Mesenchymal stem cell (in vitro differentiated cells and primary cell): Measurements from ENCODE around the gene TBCD.
"Not testable (repeated sequence)": the region's sequence is repeated elsewhere in the genome, so short reads cannot be mapped to it uniquely, and the experiment has no call there.

Experiments
- DNase-seq: peaks from one replicate; pipeline ENCODE4 v3.0.0-alpha.2; 2013
- H2AFZ ChIP-seq: one replicate; pipeline ENCODE4 v1.6.1; 2013; ENCODE audit warnings: low read depth, mild to moderate bottlenecking, control low read depth, inconsistent platforms, low read length, moderate library complexity
- H2AK5ac ChIP-seq: 2 replicates; pipeline ENCODE4 v1.6.1; 2013; ENCODE audit warnings: low read length, moderate library complexity, mild to moderate bottlenecking, inconsistent platforms; ENCODE audit not compliant: severe bottlenecking
- H2BK120ac ChIP-seq: one replicate; pipeline ENCODE4 v1.6.1; 2013; ENCODE audit warnings: low read depth, mild to moderate bottlenecking, inconsistent platforms, low read length, moderate library complexity
- H2BK12ac ChIP-seq, 2 experiments: one replicate each; pipeline ENCODE4 v1.6.1; 2013; ENCODE audit warnings: inconsistent platforms in 2 of 2, low read length in 2 of 2, mild to moderate bottlenecking in 2 of 2, moderate library complexity in 2 of 2, control low read depth in 1 of 2
- H2BK15ac ChIP-seq: one replicate; pipeline ENCODE4 v1.6.1; 2013; ENCODE audit warnings: mild to moderate bottlenecking, low read depth, inconsistent platforms; ENCODE audit not compliant: poor library complexity, severe bottlenecking
- H2BK5ac ChIP-seq: 2 replicates; pipeline ENCODE4 v1.6.1; 2013; ENCODE audit warnings: low read depth, mild to moderate bottlenecking, low read length, control low read depth, inconsistent platforms; ENCODE audit not compliant: poor library complexity, severe bottlenecking
- H3K14ac ChIP-seq, 2 experiments: one replicate each; pipeline ENCODE4 v1.6.1; 2013; ENCODE audit warnings: inconsistent platforms in 2 of 2, low read length in 2 of 2, control low read depth in 1 of 2, mild to moderate bottlenecking in 1 of 2, moderate library complexity in 1 of 2
- H3K18ac ChIP-seq, 2 experiments: one replicate each; pipeline ENCODE4 v1.6.1; 2013; ENCODE audit warnings: inconsistent platforms in 2 of 2, low read length in 2 of 2, control low read depth in 1 of 2, low read depth in 1 of 2, mild to moderate bottlenecking in 1 of 2
- H3K23ac ChIP-seq, 2 experiments: one replicate each; pipeline ENCODE4 v1.6.1; 2013; ENCODE audit warnings: inconsistent platforms in 2 of 2, low read length in 2 of 2, mild to moderate bottlenecking in 2 of 2, moderate library complexity in 2 of 2, control low read depth in 1 of 2
- H3K27ac ChIP-seq: 2 replicates; pipeline ENCODE4 v1.5.1; 2013; ENCODE audit warnings: mild to moderate bottlenecking, moderate library complexity, low read length, control low read depth, inconsistent platforms; ENCODE audit not compliant: poor library complexity, severe bottlenecking
- H3K27me3 ChIP-seq, 2 experiments: 2 replicates each; pipeline versions ENCODE4 v1.6.1 to v1.7.0; 2013; ENCODE audit warnings: low read length in 2 of 2, mild to moderate bottlenecking in 2 of 2, moderate library complexity in 2 of 2, control low read depth in 1 of 2, inconsistent platforms in 1 of 2; ENCODE audit not compliant: control insufficient read depth in 1 of 2, insufficient read depth in 1 of 2
- H3K36me3 ChIP-seq, 2 experiments: 2 replicates each; pipeline versions ENCODE4 v1.6.1 to v1.7.0; 2013; ENCODE audit warnings: low read length in 2 of 2, control low read depth in 1 of 2, inconsistent platforms in 1 of 2, low read depth in 1 of 2, mild to moderate bottlenecking in 1 of 2; ENCODE audit not compliant: insufficient read depth in 2 of 2, control insufficient read depth in 1 of 2
- H3K4ac ChIP-seq, 2 experiments: one replicate each; pipeline ENCODE4 v1.6.1; 2013; ENCODE audit warnings: inconsistent platforms in 2 of 2, low read length in 2 of 2, mild to moderate bottlenecking in 2 of 2, moderate library complexity in 2 of 2, control low read depth in 1 of 2, low read depth in 1 of 2
- H3K4me1 ChIP-seq: 2 replicates; pipeline ENCODE4 v1.6.1; 2013; ENCODE audit warnings: low read depth, low read length, control low read depth; ENCODE audit not compliant: control insufficient read depth, insufficient read depth
- H3K4me2 ChIP-seq: 2 replicates; pipeline ENCODE4 v1.6.1; 2013; ENCODE audit warnings: low read length, mild to moderate bottlenecking, inconsistent platforms; ENCODE audit not compliant: poor library complexity, severe bottlenecking
- H3K4me3 ChIP-seq, 2 experiments: 2 replicates each; pipeline versions ENCODE4 v1.5.1 to v1.7.0; 2013; ENCODE audit warnings: low read length in 2 of 2, mild to moderate bottlenecking in 2 of 2, control low read depth in 1 of 2, low read depth in 1 of 2; ENCODE audit not compliant: insufficient read depth in 1 of 2
- H3K79me1 ChIP-seq: replicated peaks from 2 replicates; pipeline ENCODE4 v1.6.1; 2013; ENCODE audit warnings: mild to moderate bottlenecking, control low read depth, low read length, inconsistent platforms; ENCODE audit not compliant: poor library complexity, severe bottlenecking
- H3K9ac ChIP-seq: 2 replicates; pipeline ENCODE4 v1.7.0; 2013; ENCODE audit warnings: mild to moderate bottlenecking, low read length, moderate library complexity
- H3K9me3 ChIP-seq: 2 replicates; pipeline ENCODE4 v1.7.0; 2013; ENCODE audit warnings: mild to moderate bottlenecking, low read length; ENCODE audit not compliant: control insufficient read depth
- H4K8ac ChIP-seq: one replicate; pipeline ENCODE4 v1.6.1; 2013; ENCODE audit warnings: inconsistent platforms, mild to moderate bottlenecking, low read length, moderate library complexity
- H4K91ac ChIP-seq: one replicate; pipeline ENCODE4 v1.6.1; 2013; ENCODE audit warnings: mild to moderate bottlenecking, low read length, inconsistent platforms
- WGBS: methylation state at CpG from one replicate; pipeline ENCODE4 v1.1.7; 2013; ENCODE audit warnings: mixed read lengths; 5-methylcytosine and 5-hydroxymethylcytosine counted together

TBCD gene

DNA sequence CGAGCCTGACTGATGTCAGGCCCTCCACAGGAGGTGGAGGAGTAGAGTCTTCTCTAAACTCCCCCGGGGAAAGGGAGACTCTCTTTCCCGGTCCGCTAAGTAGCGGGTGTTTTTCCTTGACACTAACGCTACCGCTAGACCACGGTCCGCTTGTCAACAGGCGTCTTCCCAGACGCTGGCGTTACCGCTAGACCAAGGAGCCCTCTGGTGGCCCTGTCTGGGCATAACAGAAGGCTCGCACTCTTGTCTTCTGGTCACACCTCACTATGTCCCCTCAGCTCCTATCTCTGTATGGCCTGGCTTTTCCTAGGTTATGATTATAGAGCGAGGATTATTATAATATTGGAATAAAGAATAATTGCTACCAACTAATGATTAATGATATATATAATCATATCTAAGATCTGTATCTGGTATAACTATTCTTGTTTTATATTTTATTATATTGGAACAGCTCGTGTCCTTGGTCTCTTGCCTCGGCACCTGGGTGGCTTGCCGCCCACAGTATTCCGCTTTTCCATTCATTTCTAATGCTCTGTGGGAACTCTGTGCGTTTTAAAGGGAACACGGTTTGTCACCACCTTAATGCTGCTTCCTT lies 26.0 kb downstream of the TBCD start:
- not testable (repeated sequence) for H3K27me3 ChIP-seq, H2BK5ac ChIP-seq, H3K4ac ChIP-seq, H3K9ac ChIP-seq, H3K23ac ChIP-seq, H2AK5ac ChIP-seq, H4K8ac ChIP-seq, H2BK12ac ChIP-seq, DNase-seq, H3K4me3 ChIP-seq, H2BK120ac ChIP-seq, H3K18ac ChIP-seq, H4K91ac ChIP-seq, H2AFZ ChIP-seq, H3K9me3 ChIP-seq, H3K4me2 ChIP-seq, H2BK15ac ChIP-seq, H3K14ac ChIP-seq, H3K27ac ChIP-seq
- Histone ChIP-seq H3K4me1 (peaks cover 22% of the 10 kb centered on the region), H3K79me1 (peaks cover 25% of the 10 kb centered on the region), H3K36me3 (peaks cover 20 to 21% of the 10 kb centered on the region in 2 experiments)
- WGBS, result 67% methylated on average over 9 of the region's 21 CpGs

DNA sequence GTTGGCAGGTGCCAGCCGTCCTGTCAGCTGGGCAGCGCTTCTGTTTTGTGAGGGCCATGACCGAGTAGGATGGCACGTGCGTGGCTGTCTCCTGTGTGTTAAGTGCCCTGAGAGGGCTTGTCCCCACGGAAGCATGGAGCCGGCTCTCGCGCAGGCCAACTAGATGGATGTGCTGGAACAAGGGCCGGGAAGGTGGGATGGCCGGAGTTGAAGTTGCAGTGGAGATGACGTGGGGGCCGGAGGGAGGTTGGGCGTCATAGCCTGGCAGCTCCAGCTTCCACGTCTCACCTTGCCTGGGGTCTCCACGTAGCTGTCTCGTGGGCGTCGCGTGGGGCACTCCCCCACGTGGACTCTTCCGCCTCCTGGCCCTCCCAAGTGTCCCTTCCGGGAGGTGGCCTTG lies 27.7 kb downstream of the TBCD start:
- no peak overlapping the region for H3K4me3 ChIP-seq
- peaks cover 17% of the 10 kb centered on the region for H3K4me1 ChIP-seq
- no peak overlapping the region for H2AK5ac ChIP-seq
- H3K23ac ChIP-seq, result peak overlapping the region in 1 of 2 experiments; percentile 15
- no peaks in the 10 kb centered on the region for H3K27me3 ChIP-seq
- H2BK5ac ChIP-seq, result no peak overlapping the region
- WGBS, result 99% methylated on average over 23 of the region's 23 CpGs
- no peak overlapping the region for H3K4ac ChIP-seq
- no peak overlapping the region for H3K18ac ChIP-seq
- peaks cover 30 to 31% of the 10 kb centered on the region in 2 experiments for H3K36me3 ChIP-seq
- no peak overlapping the region for H2BK120ac ChIP-seq
- no peak overlapping the region for H3K27ac ChIP-seq
- H3K4me2 ChIP-seq, result no peak overlapping the region
- no peak overlapping the region for H4K8ac ChIP-seq
- peak overlapping the region; percentile 31 for H4K91ac ChIP-seq
- no peak overlapping the region for H3K9ac ChIP-seq
- no peak for DNase-seq
- H2AFZ ChIP-seq, result no peak overlapping the region
- no peak overlapping the region for H2BK12ac ChIP-seq
- H3K79me1 ChIP-seq, result peaks cover 23% of the 10 kb centered on the region
- no peak overlapping the region for H2BK15ac ChIP-seq
- no peaks in the 10 kb centered on the region for H3K9me3 ChIP-seq
- H3K14ac ChIP-seq, result no peak overlapping the region

DNA sequence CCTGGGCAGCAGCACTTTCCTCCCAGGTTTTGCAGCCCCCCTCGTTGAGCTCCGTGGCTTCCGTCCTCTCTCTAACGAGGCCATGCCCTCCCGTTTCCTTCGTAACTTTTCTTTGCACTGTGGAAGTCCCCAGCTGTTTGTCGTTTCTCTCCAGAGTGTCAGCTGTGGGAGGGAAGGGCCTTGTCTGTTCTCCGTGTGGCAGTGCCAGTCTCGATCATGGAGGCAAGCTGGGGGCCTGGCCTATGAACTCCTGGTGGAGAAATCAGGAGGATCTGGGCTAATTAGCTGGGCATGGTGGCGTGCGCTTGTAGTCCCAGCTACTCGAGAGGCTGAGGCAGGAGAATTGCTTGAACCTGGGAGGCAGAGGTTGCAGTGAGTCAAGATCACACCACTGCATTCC lies 28.3 kb downstream of the TBCD start:
- H3K27ac ChIP-seq, result no peak overlapping the region
- no peak overlapping the region for H2BK5ac ChIP-seq
- no peak overlapping the region for H2AFZ ChIP-seq
- DNase-seq, result peak; percentile 22
- no peak overlapping the region for H4K91ac ChIP-seq
- no peaks in the 10 kb centered on the region for H3K27me3 ChIP-seq
- H2BK15ac ChIP-seq, result no peak overlapping the region
- H3K36me3 ChIP-seq, result peaks cover 33 to 34% of the 10 kb centered on the region in 2 experiments
- peaks cover 11% of the 10 kb centered on the region for H3K4me1 ChIP-seq
- H3K23ac ChIP-seq, result no peak overlapping the region
- no peak overlapping the region for H3K4me2 ChIP-seq
- 65% methylated on average over 12 of the region's 12 CpGs for WGBS
- no peak overlapping the region for H3K4ac ChIP-seq
- H4K8ac ChIP-seq, result peak overlapping the region; percentile 42
- peak overlapping the region in 1 of 2 experiments; percentile 6 for H3K14ac ChIP-seq
- no peak overlapping the region for H3K18ac ChIP-seq
- H3K4me3 ChIP-seq, result no peak overlapping the region
- H3K9me3 ChIP-seq, result no peaks in the 10 kb centered on the region
- peak overlapping the region in 1 of 2 experiments; percentile 19 for H2BK12ac ChIP-seq
- H3K79me1 ChIP-seq, result peaks cover 23% of the 10 kb centered on the region
- peak overlapping the region; percentile 8 for H3K9ac ChIP-seq
- no peak overlapping the region for H2AK5ac ChIP-seq
- no peak overlapping the region for H2BK120ac ChIP-seq

DNA sequence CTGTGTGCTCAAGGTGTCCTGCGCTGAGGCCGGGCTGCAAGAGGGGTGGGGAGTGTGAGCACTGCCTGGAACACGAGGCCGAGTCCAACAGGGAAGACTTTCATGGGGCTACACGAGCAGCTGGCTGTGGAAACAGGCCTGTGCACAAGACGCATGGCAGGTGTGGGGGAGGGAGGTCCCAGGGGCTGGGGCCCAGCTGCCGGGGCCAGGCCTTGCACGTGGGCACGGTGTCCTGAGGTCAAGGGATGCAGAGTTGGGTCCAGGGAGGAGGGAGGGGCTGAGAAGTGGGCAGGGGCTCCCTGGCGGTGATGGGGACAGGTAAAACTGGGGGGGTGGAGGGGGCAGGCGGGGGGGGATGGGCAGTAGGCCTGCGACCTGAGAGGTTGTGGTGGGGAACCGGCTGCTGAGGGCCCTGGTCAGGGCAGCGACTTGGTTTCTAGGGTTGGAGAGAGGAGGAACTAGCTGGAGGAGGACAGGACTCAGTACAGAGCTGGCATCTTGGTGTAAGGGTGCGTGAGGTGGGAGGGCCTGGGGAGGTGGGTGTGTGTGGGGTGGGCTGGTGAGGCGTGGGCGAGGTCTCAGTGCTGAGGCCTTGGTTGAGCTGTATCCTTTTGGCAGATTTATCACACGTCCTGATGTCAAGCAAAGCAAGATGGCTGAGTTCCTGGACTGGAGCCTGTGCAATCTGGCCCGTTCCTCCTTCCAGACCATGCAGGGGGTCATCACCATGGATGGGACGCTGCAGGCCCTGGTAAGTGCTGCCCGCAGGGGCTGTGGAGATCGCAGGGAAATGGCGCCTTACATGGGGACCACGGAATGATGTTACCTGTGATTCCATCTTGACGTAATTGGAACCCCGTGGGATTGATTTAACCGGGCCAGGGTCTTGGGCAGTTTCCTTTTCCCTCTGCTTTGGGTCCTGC lies 29.4 kb downstream of the TBCD start:
- Histone ChIP-seq H2BK12ac (peak overlapping the region in 1 of 2 experiments; percentile 40), H3K4me2 (no peak overlapping the region), H3K18ac (no peak overlapping the region), H3K9me3 (no peaks in the 10 kb centered on the region), H2BK15ac (no peak overlapping the region), H4K8ac (no peak overlapping the region), H2BK120ac (no peak overlapping the region), H3K79me1 (peaks cover 22% of the 10 kb centered on the region), H2AFZ (no peak overlapping the region), H3K36me3 (peaks cover 32 to 33% of the 10 kb centered on the region in 2 experiments), H3K4me1 (peaks cover 10% of the 10 kb centered on the region), H4K91ac (no peak overlapping the region), H3K14ac (no peak overlapping the region), H3K4me3 (no peak overlapping the region), H2BK5ac (no peak overlapping the region), H3K27ac (no peak overlapping the region), H2AK5ac (no peak overlapping the region), H3K23ac (no peak overlapping the region), H3K9ac (no peak overlapping the region), H3K4ac (no peak overlapping the region), H3K27me3 (no peaks in the 10 kb centered on the region)
- DNase-seq, result no peak
- WGBS, result 85% methylated on average over 27 of the region's 27 CpGs
